Motor neuron (in vitro differentiated cells): Measurements from ENCODE around the gene GPR158. TPM values are rescaled to one million over a fixed set of nuclear protein-coding genes. Genes with fewer than 3 reads are reported as not detected.

Experiments used
- ATAC-seq, 8 experiments: fragments of 200-7000 bp; cut with Tn5 transposase; replicated peaks in 6 of 8; 2 replicates each; pipeline ENCODE4 v1.8.0; 2021; ENCODE audit warnings: mild to moderate bottlenecking in 8 of 8, moderate library complexity in 8 of 8
- H3K27ac ChIP-seq, 2 donors: fragments of 250-450 bp; sonication (Bioruptor Pico); 2 replicates each; pipeline ENCODE4 v1.9.0; 2021; ENCODE audit warnings: antibody characterized with exemption in 2 of 2, mild to moderate bottlenecking in 2 of 2, moderate library complexity in 1 of 2
- H3K4me1 ChIP-seq, 2 donors: fragments of 250-450 bp; sonication (Bioruptor Pico); replicated peaks in 1 of 2; 2 replicates each; pipeline ENCODE4 v1.6.1; 2021; ENCODE audit warnings: antibody characterized with exemption in 2 of 2, mild to moderate bottlenecking in 2 of 2, moderate library complexity in 1 of 2
- H3K4me3 ChIP-seq, 5 donors: fragments of 250-450 bp; sonication (Bioruptor Pico); 2 replicates each; pipeline ENCODE4 v1.9.0; 2021; ENCODE audit warnings: antibody characterized with exemption in 5 of 5, mild to moderate bottlenecking in 5 of 5, moderate library complexity in 4 of 5
- WGBS, 10 experiments: fragments of 450-650 bp; shearing (Covaris generic); methylation state at CpG; one replicate each; pipeline ENCODE4 v1.0.0; 2022; 5-methylcytosine and 5-hydroxymethylcytosine counted together
- in situ Hi-C, 9 experiments: fragments of 400-800 bp; cut with MboI; loops; one replicate each; pipeline ENCODE4 v1.15.0; 2021; ENCODE audit warnings: low sequenced_read_pairs in 9 of 9, low pct_unique_long_range_greater_than_20kb in 2 of 9; ENCODE audit not compliant: unreplicated experiment in 9 of 9
- total RNA-seq, 8 experiments: library from RNA; unstranded; fragments of 300-600 nt; gene quantifications; 2 replicates each; pipeline versions ENCODE4 v1.2.3 to v1.2.4, GENCODE V29; 2022

GPR158 gene
- total RNA-seq, 8 experiments from 2014 or later = 0.05 to 3.6 (median 1.3) TPM

GRCh38 chr10:25506821-25507335 lies 332.1 kb downstream of the GPR158 start:
- peak in 1 of 8 experiments; percentile 13 for ATAC-seq
- Histone ChIP-seq H3K4me3 (no peak overlapping the region), H3K27ac (no peak overlapping the region), H3K4me1 (peaks cover 0 to 23% of the 10 kb centered on the region in 2 donors)
- 0 to 84% (median 50%) methylated on average over 1 to 2 of the region's 2 CpGs; no CpG with 5 or more reads in 3 of the 10 experiments for WGBS, 10 experiments
- in situ Hi-C loops = no loop called here

- Histone ChIP-seq H3K4me3 (no peak overlapping the region), H3K4me1 (peaks cover 0 to 23% of the 10 kb centered on the region in 2 donors), H3K27ac (no peak overlapping the region)
- no peak for ATAC-seq
- in situ Hi-C loops = no loop called here
- WGBS, 10 experiments = 13 to 94% (median 70%) methylated on average over 2 to 4 of the region's 5 CpGs; no CpG with 5 or more reads in 2 of the 10 experiments
Measured at GRCh38 chr10:25508112-25508815, 333.5 kb downstream of the GPR158 start.

GRCh38 chr10:25509151-25509550 lies 334.4 kb downstream of the GPR158 start:
- in situ Hi-C loops = no loop called here
- WGBS, 10 experiments = 0 to 100% (median 64%) methylated on average over 1 to 6 of the region's 6 CpGs; no CpG with 5 or more reads in 2 of the 10 experiments
- Histone ChIP-seq H3K27ac (no peak overlapping the region), H3K4me3 (no peak overlapping the region), H3K4me1 (peaks cover 0 to 23% of the 10 kb centered on the region in 2 donors)
- ATAC-seq = peak in 5 of 8 experiments; percentile 35 to 92 (median 59)

GRCh38 chr10:25522294-25522693 lies 347.5 kb downstream of the GPR158 start:
- WGBS, 10 experiments = 0 to 100% (median 89%) methylated on average over 1 to 2 of the region's 2 CpGs
- ATAC-seq = no peak
- no peak overlapping the region for H3K27ac ChIP-seq
- no peaks in the 10 kb centered on the region for H3K4me1 ChIP-seq
- in situ Hi-C loops = no loop called here
- H3K4me3 ChIP-seq = no peak overlapping the region

- 0 to 100% (median 63%) methylated on average over 1 to 4 of the region's 4 CpGs; no CpG with 5 or more reads in 2 of the 10 experiments for WGBS, 10 experiments
- H3K27ac ChIP-seq = no peak overlapping the region
- in situ Hi-C loops = no loop called here
- H3K4me1 ChIP-seq = no peaks in the 10 kb centered on the region
- H3K4me3 ChIP-seq = no peak overlapping the region
- peak in 2 of 8 experiments; percentile 49 to 56 for ATAC-seq
Measured at GRCh38 chr10:25522946-25523608, 348.3 kb downstream of the GPR158 start.

GRCh38 chr10:25530306-25530705 lies 355.5 kb downstream of the GPR158 start:
- Histone ChIP-seq H3K4me3 (no peak overlapping the region), H3K4me1 (peaks cover 0 to 13% of the 10 kb centered on the region in 2 donors), H3K27ac (no peak overlapping the region)
- no peak for ATAC-seq
- WGBS, 10 experiments = 20 to 100% (median 75%) methylated on average over 1 to 6 of the region's 7 CpGs; no CpG with 5 or more reads in 1 of the 10 experiments
- in situ Hi-C loops = no loop called here

- no peak overlapping the region for H3K4me3 ChIP-seq
- H3K27ac ChIP-seq = peak overlapping the region in 1 of 2 donors; percentile 13
- in situ Hi-C loops = no loop called here
- 0 to 69% (median 30%) methylated on average over 2 to 5 of the region's 5 CpGs; no CpG with 5 or more reads in 2 of the 10 experiments for WGBS, 10 experiments
- H3K4me1 ChIP-seq = peaks cover 0 to 13% of the 10 kb centered on the region in 2 donors
- ATAC-seq = peak in 5 of 8 experiments; percentile 91 to 98 (median 95)
Measured at GRCh38 chr10:25531457-25532061, 356.8 kb downstream of the GPR158 start.

GRCh38 chr10:25532213-25532612 lies 357.4 kb downstream of the GPR158 start:
- Histone ChIP-seq H3K27ac (no peak overlapping the region), H3K4me1 (peaks cover 0 to 13% of the 10 kb centered on the region in 2 donors), H3K4me3 (no peak overlapping the region)
- in situ Hi-C loops = no loop called here
- 0 to 83% (median 14%) methylated on average over 1 to 3 of the region's 3 CpGs; no CpG with 5 or more reads in 1 of the 10 experiments for WGBS, 10 experiments
- no peak for ATAC-seq

GRCh38 chr10:25536027-25536426 lies 361.2 kb downstream of the GPR158 start:
- Histone ChIP-seq H3K27ac (no peak overlapping the region), H3K4me1 (peaks cover 0 to 13% of the 10 kb centered on the region in 2 donors), H3K4me3 (no peak overlapping the region)
- no peak for ATAC-seq
- in situ Hi-C loops = no loop called here

GRCh38 chr10:25547382-25547781 lies 372.6 kb downstream of the GPR158 start:
- WGBS, 10 experiments = 6 to 54% (median 23%) methylated on average over 2 to 4 of the region's 4 CpGs; no CpG with 5 or more reads in 2 of the 10 experiments
- in situ Hi-C loops = no loop called here
- H3K4me1 ChIP-seq = peaks cover 0 to 4% of the 10 kb centered on the region in 2 donors
- no peak overlapping the region for H3K27ac ChIP-seq
- ATAC-seq = peak in 7 of 8 experiments; percentile 18 to 93 (median 92)
- no peak overlapping the region for H3K4me3 ChIP-seq

GRCh38 chr10:25552283-25552919 lies 377.6 kb downstream of the GPR158 start:
- whole genome bisulfite sequencing, 10 experiments = 0 to 100% (median 81%) methylated on average over 1 to 5 of the region's 5 CpGs
- H3K27ac ChIP-seq = no peak overlapping the region
- H3K4me1 ChIP-seq = no peaks in the 10 kb centered on the region
- in situ Hi-C loops = no loop called here
- ATAC-seq = peak in 5 of 8 experiments; percentile 37 to 84 (median 78)
- H3K4me3 ChIP-seq = no peak overlapping the region

GRCh38 chr10:25555865-25556264 lies 381.1 kb downstream of the GPR158 start:
- ATAC-seq = no peak
- in situ Hi-C loops = no loop called here
- H3K27ac ChIP-seq = no peak overlapping the region
- 0 to 97% (median 83%) methylated on average over 2 to 5 of the region's 5 CpGs for WGBS, 10 experiments
- H3K4me3 ChIP-seq = no peak overlapping the region
- H3K4me1 ChIP-seq = no peaks in the 10 kb centered on the region
